CD8-positive, alpha-beta memory T cell (primary cell): ENCODE results near the gene ST6GALNAC2. TPM values are rescaled to one million over a fixed set of nuclear protein-coding genes. Genes with fewer than 3 reads are reported as not detected.

Source experiments
- CTCF ChIA-PET: fragments of 350-600 bp; sonication (Branson Sonifier 250); formaldehyde crosslinking; loops from one replicate; lab custom pipeline; 2021; ENCODE audit warnings: antibody characterized with exemption; lab: Charles Lee
- POLR2A ChIA-PET: fragments of 350-600 bp; sonication (Branson Sonifier 250); formaldehyde crosslinking; loops from one replicate; lab custom pipeline; 2021; ENCODE audit warnings: antibody characterized with exemption; lab: Charles Lee
- DNase-seq, 5 donors: peaks; one replicate each; pipeline versions ENCODE4 v3.0.0 to v3.0.0-alpha.2; 2020 to 2022; ENCODE audit warnings: mixed read lengths in 1 of 5
- H3K27ac ChIP-seq: one replicate; pipeline ENCODE4 v1.7.0; 2013; ENCODE audit warnings: low read depth, mild to moderate bottlenecking, low read length, moderate library complexity
- H3K27me3 ChIP-seq: 2 replicates; pipeline ENCODE4 v1.7.0; 2013; ENCODE audit warnings: low read length, mild to moderate bottlenecking; ENCODE audit not compliant: insufficient read depth, poor library complexity, severe bottlenecking
- H3K36me3 ChIP-seq: 2 replicates; pipeline ENCODE4 v1.7.0; 2013; ENCODE audit warnings: mild to moderate bottlenecking, low read length, moderate library complexity; ENCODE audit not compliant: insufficient read depth
- H3K4me1 ChIP-seq: 2 replicates; pipeline ENCODE4 v1.7.0; 2013; ENCODE audit warnings: mild to moderate bottlenecking, low read length, moderate library complexity; ENCODE audit not compliant: insufficient read depth
- H3K4me3 ChIP-seq: 2 replicates; pipeline ENCODE4 v1.7.0; 2013; ENCODE audit warnings: mild to moderate bottlenecking, low read length
- H3K9me3 ChIP-seq: 2 replicates; pipeline ENCODE4 v1.7.0; 2013; ENCODE audit warnings: mild to moderate bottlenecking, low read length
- H3K27ac Mint-ChIP-seq, 8 donors: one replicate each; pipeline ENCODE4 v1.8.0; 2020 to 2021; ENCODE audit warnings: mixed read lengths in 8 of 8, mild to moderate bottlenecking in 6 of 8, inconsistent platforms in 3 of 8, moderate library complexity in 3 of 8
- H3K27me3 Mint-ChIP-seq, 2 donors: one replicate each; pipeline ENCODE4 v1.8.0; 2020 to 2021; ENCODE audit warnings: mixed read lengths in 2 of 2, mild to moderate bottlenecking in 1 of 2, moderate library complexity in 1 of 2
- H3K36me3 Mint-ChIP-seq, 3 donors: one replicate each; pipeline ENCODE4 v1.8.0; 2020 to 2021; ENCODE audit warnings: mixed read lengths in 3 of 3, inconsistent platforms in 1 of 3, mild to moderate bottlenecking in 1 of 3
- H3K4me1 Mint-ChIP-seq, 3 donors: one replicate each; pipeline ENCODE4 v1.8.0; 2020 to 2021; ENCODE audit warnings: mixed read lengths in 3 of 3, inconsistent platforms in 1 of 3, mild to moderate bottlenecking in 1 of 3
- H3K4me3 Mint-ChIP-seq, 7 donors: one replicate each; pipeline ENCODE4 v1.8.0; 2020 to 2021; ENCODE audit warnings: mixed read lengths in 7 of 7, mild to moderate bottlenecking in 6 of 7, moderate library complexity in 4 of 7, inconsistent platforms in 2 of 7
- H3K9me3 Mint-ChIP-seq, 5 donors: one replicate each; pipeline ENCODE4 v1.8.0; 2020 to 2022; ENCODE audit warnings: mixed read lengths in 5 of 5, mild to moderate bottlenecking in 3 of 5, moderate library complexity in 2 of 5, inconsistent platforms in 1 of 5
- polyA plus RNA-seq: library from polyadenylated mRNA; unstranded; fragments of 300-500 nt; fragmentation: Illumina TruSeq; gene quantifications from one replicate; pipeline ENCODE4 v1.2.3, GENCODE V29; 2021
- total RNA-seq, 2 experiments: library from RNA; stranded (reverse); gene quantifications; one replicate each; pipeline ENCODE4 v1.2.3, GENCODE V29; 2021

ST6GALNAC2 gene
- total and polyA plus RNA-seq, 3 experiments from 2014 or later, result 0.83 to 2.9 (median 1.0) TPM

DNA sequence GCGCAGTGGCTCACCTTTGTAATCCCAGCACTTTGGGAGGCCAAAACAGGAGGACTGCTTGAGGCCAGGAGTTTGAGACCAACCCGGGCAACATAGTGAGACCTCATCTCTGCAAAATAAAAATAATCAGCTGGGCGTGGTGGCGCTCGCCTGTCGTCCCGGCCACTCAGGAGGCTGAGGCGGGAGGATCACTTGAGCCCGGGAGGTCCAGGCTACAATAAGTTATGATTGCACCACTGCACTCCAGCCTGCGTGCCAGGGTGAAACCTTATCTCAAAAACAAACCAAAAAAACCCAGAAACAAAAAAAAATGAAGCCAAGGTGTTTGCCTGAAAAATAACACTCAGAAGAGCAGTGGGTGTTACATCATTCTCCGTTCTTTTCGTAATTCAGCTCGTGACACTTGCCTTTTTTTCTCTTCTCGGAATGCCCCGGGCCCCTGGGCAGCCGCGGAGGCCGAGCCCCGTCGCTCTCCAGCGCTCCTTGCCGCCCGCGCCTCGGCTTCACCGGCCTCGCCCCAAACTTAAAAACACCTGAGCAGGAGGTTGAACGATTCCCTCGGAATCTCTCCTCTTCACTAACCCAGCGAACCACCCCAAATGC, 28.8 kb downstream of the ST6GALNAC2 start:
- Mint-ChIP-seq H3K36me3 (peaks cover 4 to 46% (median 8%) of the 10 kb centered on the region in 3 donors), H3K27me3 (no peaks in the 10 kb centered on the region), H3K9me3 (no peaks in the 10 kb centered on the region), H3K4me1 (peaks cover 60 to 66% (median 62%) of the 10 kb centered on the region in 3 donors), H3K27ac (peak overlapping the region; percentile 96 to 100 (median 99)), H3K4me3 (peak overlapping the region; percentile 97 to 99 (median 99))
- Histone ChIP-seq H3K27me3 (no peaks in the 10 kb centered on the region), H3K27ac (peak overlapping the region; percentile 91), H3K4me1 (peaks cover 44% of the 10 kb centered on the region), H3K4me3 (peak overlapping the region; percentile 76), H3K9me3 (no peaks in the 10 kb centered on the region), H3K36me3 (peaks cover 7% of the 10 kb centered on the region)
- POLR2A ChIA-PET, result interaction anchor here (0.6 to 2.0 kb wide), 7 partner anchors 11 to 115 kb away, joined by 3 to 5 read pairs (median 3); partner anchors contain the start of genes RHBDF2 and ST6GALNAC2
- peak; percentile 35 to 67 (median 64) for DNase-seq
- CTCF ChIA-PET, result interaction anchor here (1.0 to 7.6 kb wide), 13 partner anchors 10 to 156 kb away, joined by 3 to 55 read pairs (median 4); partner anchors contain the start of genes PRCD and ST6GALNAC2

DNA sequence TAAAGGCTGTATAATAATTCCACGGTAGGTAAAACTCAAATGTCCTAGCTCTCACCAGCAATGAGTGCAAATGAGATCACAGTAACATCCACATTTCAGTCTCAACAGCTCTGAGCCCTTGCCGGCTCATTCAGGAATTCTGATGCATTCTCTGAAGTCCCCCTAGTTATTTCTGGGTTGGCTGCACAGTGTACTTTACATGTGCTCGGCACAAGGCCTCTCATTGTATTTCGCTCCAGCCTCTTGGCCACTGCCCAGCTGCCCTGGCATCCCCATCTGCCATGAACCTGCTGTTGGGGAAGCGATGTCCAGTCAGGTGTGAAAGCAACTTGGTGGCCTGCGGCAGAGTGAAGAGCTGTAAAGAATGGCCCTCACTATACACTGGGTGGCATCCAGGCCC, 31.5 kb downstream of the ST6GALNAC2 start:
- no peak for DNase-seq
- no peaks in the 10 kb centered on the region for H3K36me3 ChIP-seq
- no peak overlapping the region for H3K4me3 ChIP-seq
- ChIA-PET POLR2A (no interaction called here), CTCF (interaction anchor here (7.5 kb wide), 1 partner anchor 30 kb away, joined by 47 read pairs; no protein-coding TSS in a partner anchor)
- H3K27me3 ChIP-seq, result no peaks in the 10 kb centered on the region
- Mint-ChIP-seq H3K27me3 (no peaks in the 10 kb centered on the region), H3K9me3 (no peaks in the 10 kb centered on the region), H3K4me1 (peaks cover 35 to 39% (median 35%) of the 10 kb centered on the region in 3 donors), H3K27ac (no peak overlapping the region), H3K36me3 (peaks cover 3 to 23% (median 4%) of the 10 kb centered on the region in 3 donors), H3K4me3 (no peak overlapping the region)
- H3K27ac ChIP-seq, result no peak overlapping the region
- peaks cover 17% of the 10 kb centered on the region for H3K4me1 ChIP-seq
- H3K9me3 ChIP-seq, result no peaks in the 10 kb centered on the region

DNA sequence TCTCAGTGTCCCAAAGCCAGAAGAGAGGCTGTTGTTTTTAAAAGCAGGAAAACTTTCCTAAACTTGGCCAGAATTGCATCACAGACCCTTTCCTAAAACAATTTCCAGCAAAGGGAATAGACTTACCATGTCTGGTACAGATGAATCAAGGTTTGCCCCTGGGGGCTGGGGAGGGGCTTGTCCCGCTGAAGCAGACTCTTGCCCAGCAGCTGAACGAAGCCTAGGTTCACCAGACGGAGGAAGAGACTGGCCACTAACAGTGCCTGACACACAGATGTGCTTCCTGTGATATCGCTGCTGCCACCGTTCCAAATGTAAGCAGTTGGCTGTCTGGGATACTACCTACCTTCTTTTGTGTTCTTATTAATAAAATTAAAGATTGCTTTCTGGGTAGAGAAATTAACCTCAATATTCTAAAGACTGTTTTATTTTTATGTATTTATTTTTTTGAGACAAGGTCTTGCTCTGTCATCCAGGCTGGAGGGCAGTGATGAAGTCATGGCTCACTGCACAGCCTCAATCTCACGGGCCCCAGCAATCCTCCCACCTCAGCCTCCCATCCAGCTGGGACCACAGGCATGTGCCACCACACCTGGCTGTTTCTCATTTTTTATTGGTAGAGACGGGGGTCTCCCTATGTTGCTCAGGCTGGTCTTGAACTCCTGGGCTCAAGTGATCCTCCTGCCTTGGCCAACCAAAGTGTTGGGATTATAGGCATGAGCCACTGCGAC, 32.3 kb downstream of the ST6GALNAC2 start:
- POLR2A ChIA-PET, result no interaction called here
- H3K27ac ChIP-seq, result no peak overlapping the region
- peak in 1 of 5 donors; percentile 26 for DNase-seq
- H3K4me1 ChIP-seq, result peaks cover 9% of the 10 kb centered on the region
- peaks cover 27 to 31% (median 27%) of the 10 kb centered on the region in 3 donors for H3K4me1 Mint-ChIP-seq
- CTCF ChIA-PET, result interaction anchor here (2.5 to 7.5 kb wide), 2 partner anchors 30 kb away, joined by 17 to 47 read pairs; no protein-coding TSS in a partner anchor
- peak overlapping the region in 2 of 8 donors; percentile 38 to 58 for H3K27ac Mint-ChIP-seq
- no peak overlapping the region for H3K4me3 Mint-ChIP-seq
- H3K9me3 ChIP-seq, result no peaks in the 10 kb centered on the region
- H3K36me3 ChIP-seq, result no peaks in the 10 kb centered on the region
- no peaks in the 10 kb centered on the region for H3K27me3 Mint-ChIP-seq
- H3K9me3 Mint-ChIP-seq, result no peaks in the 10 kb centered on the region
- no peak overlapping the region for H3K4me3 ChIP-seq
- H3K27me3 ChIP-seq, result no peaks in the 10 kb centered on the region
- peaks cover 0 to 16% (median 3%) of the 10 kb centered on the region in 3 donors for H3K36me3 Mint-ChIP-seq

DNA sequence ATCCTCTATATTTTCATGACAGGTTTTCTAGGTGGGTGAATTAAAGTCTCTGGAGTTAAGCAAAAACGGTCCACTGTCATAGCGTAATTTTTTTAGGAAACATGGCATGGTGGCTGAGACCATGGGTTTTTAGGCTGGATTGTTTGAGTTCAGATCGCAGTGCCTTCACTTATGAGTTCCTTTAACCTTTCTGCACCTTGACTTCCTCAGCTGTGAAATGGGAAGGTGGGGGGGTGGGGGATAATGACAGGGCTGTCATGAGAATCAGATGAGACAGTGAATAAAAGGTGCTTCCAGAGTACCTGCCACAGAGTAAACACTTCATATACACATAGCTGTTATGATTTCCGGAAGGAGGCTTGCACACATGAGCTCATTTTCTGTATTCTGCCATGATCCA, 34.0 kb downstream of the ST6GALNAC2 start:
- H3K4me3 ChIP-seq, result no peak overlapping the region
- Mint-ChIP-seq H3K27ac (no peak overlapping the region), H3K4me3 (peak overlapping the region in 2 of 7 donors; percentile 28 to 33), H3K4me1 (peaks cover 11 to 14% (median 13%) of the 10 kb centered on the region in 3 donors), H3K27me3 (no peaks in the 10 kb centered on the region), H3K36me3 (peaks cover 0 to 3% (median 1%) of the 10 kb centered on the region in 3 donors), H3K9me3 (no peaks in the 10 kb centered on the region)
- no peaks in the 10 kb centered on the region for H3K9me3 ChIP-seq
- H3K36me3 ChIP-seq, result no peaks in the 10 kb centered on the region
- peaks cover 10% of the 10 kb centered on the region for H3K4me1 ChIP-seq
- POLR2A ChIA-PET, result no interaction called here
- no peak overlapping the region for H3K27ac ChIP-seq
- no peaks in the 10 kb centered on the region for H3K27me3 ChIP-seq
- CTCF ChIA-PET, result interaction anchor here (1.4 to 2.5 kb wide), 2 partner anchors 29 to 72 kb away, joined by 6 to 17 read pairs; no protein-coding TSS in a partner anchor
- DNase-seq, result no peak

DNA sequence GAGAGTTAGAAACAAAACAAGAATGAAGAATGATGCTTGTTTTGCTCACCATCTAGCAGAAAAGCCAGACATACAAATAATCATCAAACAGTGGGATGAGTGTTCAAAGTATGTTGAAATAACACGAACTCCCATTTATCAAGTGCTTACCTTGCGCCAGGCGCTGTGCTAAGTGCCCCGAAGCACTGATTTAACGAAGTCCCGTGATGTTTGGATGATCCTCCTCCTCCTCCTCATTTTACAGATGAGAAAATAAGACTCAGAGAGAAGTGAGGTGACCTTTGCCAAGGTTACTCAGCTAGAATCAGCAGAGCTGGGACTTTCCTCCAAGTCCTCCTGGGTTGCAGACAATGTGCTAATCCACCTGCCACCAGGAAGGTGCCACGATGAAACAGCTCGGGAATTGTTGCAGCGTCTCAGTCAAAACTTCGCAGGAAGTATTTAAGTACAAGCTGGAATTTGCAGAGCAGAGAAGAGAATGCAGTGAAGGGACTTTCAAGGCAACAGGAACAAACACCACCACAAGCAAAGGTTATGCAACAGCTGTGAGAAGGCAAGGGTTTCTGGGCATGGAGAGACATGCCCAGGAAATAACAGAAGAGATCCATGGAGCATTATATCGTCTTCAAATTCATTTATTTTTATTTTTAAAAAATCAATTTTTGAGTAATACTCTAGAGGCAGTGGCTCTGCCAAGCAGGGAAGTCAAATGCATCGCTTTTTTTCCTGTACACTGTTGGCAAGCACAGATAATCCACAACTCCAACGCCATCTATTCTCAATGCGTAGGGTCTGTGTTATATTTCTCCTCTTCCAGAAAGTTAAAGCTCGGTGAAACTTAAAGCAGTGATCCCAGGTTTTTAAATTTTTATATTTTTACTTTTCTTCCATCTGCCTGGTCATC, 34.7 kb downstream of the ST6GALNAC2 start:
- Mint-ChIP-seq H3K4me3 (no peak overlapping the region), H3K9me3 (no peaks in the 10 kb centered on the region), H3K27me3 (no peaks in the 10 kb centered on the region), H3K4me1 (peaks cover 8 to 9% (median 9%) of the 10 kb centered on the region in 3 donors), H3K36me3 (peaks cover 0 to 3% (median 1%) of the 10 kb centered on the region in 3 donors), H3K27ac (peak overlapping the region in 1 of 8 donors; percentile 58)
- ChIA-PET POLR2A (interaction anchor here (0.6 kb wide), 1 partner anchor 27 kb away, joined by 3 read pairs; no protein-coding TSS in a partner anchor), CTCF (interaction anchor here (1.4 to 2.5 kb wide), 2 partner anchors 28 to 73 kb away, joined by 6 to 17 read pairs; no protein-coding TSS in a partner anchor)
- H3K27ac ChIP-seq, result no peak overlapping the region
- no peak for DNase-seq
- H3K4me3 ChIP-seq, result no peak overlapping the region
- H3K27me3 ChIP-seq, result no peaks in the 10 kb centered on the region
- H3K9me3 ChIP-seq, result no peaks in the 10 kb centered on the region
- no peaks in the 10 kb centered on the region for H3K36me3 ChIP-seq
- H3K4me1 ChIP-seq, result peaks cover 7% of the 10 kb centered on the region

DNA sequence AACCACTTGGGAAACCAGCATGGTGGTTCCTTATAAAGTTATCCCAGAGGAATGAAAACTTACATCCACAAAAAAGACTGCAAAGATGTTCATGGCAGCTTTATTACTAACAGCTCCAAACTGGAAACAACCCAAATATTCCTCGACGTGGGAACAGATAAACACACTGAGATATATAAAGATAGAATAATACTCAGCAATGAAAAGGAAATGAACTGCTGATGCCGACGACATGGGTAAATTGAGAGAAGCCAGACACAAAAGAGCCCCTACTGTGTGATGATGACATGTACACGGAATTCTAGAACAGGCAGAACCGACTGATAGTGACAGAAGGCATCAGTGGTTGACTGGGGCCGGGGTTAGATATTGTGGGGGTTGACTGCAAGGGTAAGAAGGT, 36.1 kb downstream of the ST6GALNAC2 start:
- Histone ChIP-seq H3K4me1 (peaks cover 7% of the 10 kb centered on the region), H3K36me3 (no peaks in the 10 kb centered on the region), H3K27ac (no peak overlapping the region), H3K27me3 (no peaks in the 10 kb centered on the region), H3K9me3 (no peaks in the 10 kb centered on the region), H3K4me3 (no peak overlapping the region)
- no peaks in the 10 kb centered on the region for H3K9me3 Mint-ChIP-seq
- peaks cover 0 to 3% (median 2%) of the 10 kb centered on the region in 3 donors for H3K4me1 Mint-ChIP-seq
- ChIA-PET CTCF (interaction anchor here (2.0 kb wide), 1 partner anchor 26 kb away, joined by 19 read pairs; no protein-coding TSS in a partner anchor), POLR2A (no interaction called here)
- DNase-seq, result no peak
- H3K27ac Mint-ChIP-seq, result peak overlapping the region in 1 of 8 donors; percentile 52
- no peaks in the 10 kb centered on the region for H3K27me3 Mint-ChIP-seq
- peaks cover 0 to 3% (median 0%) of the 10 kb centered on the region in 3 donors for H3K36me3 Mint-ChIP-seq
- peak overlapping the region in 1 of 7 donors; percentile 5 for H3K4me3 Mint-ChIP-seq

DNA sequence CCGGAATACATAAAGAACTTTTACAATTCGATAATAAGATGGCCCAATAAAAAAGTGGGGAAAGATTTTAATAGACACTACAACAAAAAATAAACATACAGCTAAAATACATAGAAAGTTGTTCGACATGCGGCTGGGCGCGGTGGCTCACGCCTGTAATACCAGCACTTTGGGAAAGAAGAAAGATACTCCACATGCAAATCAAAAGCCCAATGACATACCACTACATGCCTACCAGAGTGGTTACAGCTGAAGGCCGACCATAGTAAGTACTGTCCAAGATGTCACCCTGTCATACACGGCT, 36.5 kb downstream of the ST6GALNAC2 start:
- H3K27me3 Mint-ChIP-seq, result peaks cover 0 to under 1% of the 10 kb centered on the region in 2 donors
- CTCF ChIA-PET, result interaction anchor here (2.0 kb wide), 1 partner anchor 26 kb away, joined by 19 read pairs; no protein-coding TSS in a partner anchor
- peaks cover 7% of the 10 kb centered on the region for H3K4me1 ChIP-seq
- no peak overlapping the region for H3K27ac ChIP-seq
- no peak for DNase-seq
- POLR2A ChIA-PET, result no interaction called here
- H3K4me3 ChIP-seq, result no peak overlapping the region
- H3K4me1 Mint-ChIP-seq, result peaks cover 0 to 2% (median 0%) of the 10 kb centered on the region in 3 donors
- peak overlapping the region in 1 of 7 donors; percentile 5 for H3K4me3 Mint-ChIP-seq
- H3K27ac Mint-ChIP-seq, result peak overlapping the region in 1 of 8 donors; percentile 1
- no peaks in the 10 kb centered on the region for H3K36me3 ChIP-seq
- H3K36me3 Mint-ChIP-seq, result peaks cover 0 to 3% (median 0%) of the 10 kb centered on the region in 3 donors
- no peaks in the 10 kb centered on the region for H3K9me3 Mint-ChIP-seq
- H3K27me3 ChIP-seq, result no peaks in the 10 kb centered on the region
- H3K9me3 ChIP-seq, result no peaks in the 10 kb centered on the region
